GM21528 (cell line): Measurements from ENCODE around the gene PCSK5.
"Not testable (repeated sequence)": the region's sequence is repeated elsewhere in the genome, so short reads cannot be mapped to it uniquely, and the experiment has no call there.

Experiments used
- ATAC-seq: cut with Tn5 transposase; IDR thresholded peaks from one replicate; pipeline ENCODE4 v1.9.1; 2021; ENCODE audit warnings: mild to moderate bottlenecking, moderate library complexity; ENCODE audit not compliant: unreplicated experiment, low FRiP score

Gene PCSK5

DNA sequence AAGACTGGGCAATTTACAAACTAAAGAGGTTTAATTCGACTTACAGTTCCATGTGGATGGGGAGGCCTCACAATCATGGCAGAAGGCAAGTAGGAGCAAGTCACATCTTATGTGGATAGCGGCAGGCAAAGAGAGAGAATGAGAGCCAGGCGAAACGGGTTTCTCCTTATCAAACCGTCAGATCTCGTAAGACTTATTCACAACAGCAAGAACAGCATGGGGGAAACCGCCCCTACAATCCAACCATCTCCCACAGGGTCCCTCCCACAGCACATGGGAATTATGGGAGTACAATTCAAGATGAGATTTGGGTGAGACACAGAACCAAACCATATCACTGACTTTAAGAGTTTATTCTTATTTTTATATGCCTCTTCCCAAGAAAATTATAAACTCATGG, 443.5 kb downstream of the PCSK5 start:
- ATAC-seq = no peak

- no peak for ATAC-seq
Observed at GRCh38 chr9:76336027-76336426, 445.6 kb downstream of the PCSK5 start.

DNA sequence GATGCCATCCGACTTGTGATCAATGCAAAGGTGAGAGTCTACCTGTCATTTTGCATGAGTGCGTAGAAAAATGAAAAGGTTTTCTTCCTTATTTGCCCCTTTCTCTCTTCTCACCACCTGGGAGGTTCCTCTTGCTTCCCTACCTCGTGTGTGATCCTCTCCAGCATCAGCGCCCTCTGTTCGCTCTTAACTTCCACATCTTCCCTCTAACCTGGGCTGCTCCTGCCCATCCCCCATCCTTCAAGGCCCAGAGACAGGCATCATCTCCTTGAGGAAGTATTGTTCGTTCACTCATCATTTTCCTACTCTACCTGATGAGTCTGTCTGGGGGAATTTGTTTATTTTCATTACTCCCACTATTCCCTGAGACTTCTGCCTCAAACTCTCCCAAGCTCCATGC, 447.9 kb downstream of the PCSK5 start:
- ATAC-seq = no peak

- no peak for ATAC-seq
Observed at GRCh38 chr9:76341616-76342015, 451.1 kb downstream of the PCSK5 start.

GRCh38 chr9:76342201-76342600, 451.7 kb downstream of the PCSK5 start:
- no peak for ATAC-seq

GRCh38 chr9:76342858-76343257, 452.4 kb downstream of the PCSK5 start:
- ATAC-seq = no peak

DNA sequence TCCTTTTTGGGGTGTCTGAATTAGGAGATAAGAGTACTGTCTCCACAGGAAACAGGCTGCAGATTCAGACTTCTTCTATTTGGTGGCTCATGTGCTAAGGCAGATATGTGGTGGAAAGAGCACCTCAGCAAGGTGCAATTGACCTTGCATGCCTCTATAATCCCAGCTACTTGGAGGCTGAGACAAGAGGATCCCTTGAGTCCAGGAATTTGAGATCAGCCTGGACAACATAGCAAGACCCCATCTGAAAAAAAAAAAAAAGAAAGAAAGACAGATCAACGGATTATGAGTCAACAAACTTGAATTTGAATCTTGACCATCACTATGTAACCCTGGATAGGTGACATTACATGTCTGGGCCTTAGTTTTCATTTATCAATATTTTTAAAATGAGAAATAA, 459.4 kb downstream of the PCSK5 start:
- no peak for ATAC-seq

DNA sequence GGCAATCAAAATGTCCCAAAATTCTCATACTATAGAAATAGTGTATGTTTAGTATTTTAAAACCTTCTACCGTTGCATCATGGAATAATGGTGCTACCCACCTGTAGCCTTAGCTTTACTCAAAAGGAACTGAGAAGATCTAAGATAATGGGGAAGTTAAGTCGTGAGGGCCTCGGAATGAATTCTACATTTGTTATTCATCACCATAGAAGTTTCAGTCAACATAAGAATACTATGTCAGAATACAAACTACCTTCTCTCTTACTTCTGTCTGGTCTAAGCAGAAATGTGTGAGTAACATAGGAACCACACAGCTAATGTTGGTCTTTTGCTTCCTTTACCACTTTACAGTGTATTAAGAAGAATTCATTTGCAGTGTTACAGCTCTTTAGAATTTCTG, 460.5 kb downstream of the PCSK5 start:
- ATAC-seq = no peak

DNA sequence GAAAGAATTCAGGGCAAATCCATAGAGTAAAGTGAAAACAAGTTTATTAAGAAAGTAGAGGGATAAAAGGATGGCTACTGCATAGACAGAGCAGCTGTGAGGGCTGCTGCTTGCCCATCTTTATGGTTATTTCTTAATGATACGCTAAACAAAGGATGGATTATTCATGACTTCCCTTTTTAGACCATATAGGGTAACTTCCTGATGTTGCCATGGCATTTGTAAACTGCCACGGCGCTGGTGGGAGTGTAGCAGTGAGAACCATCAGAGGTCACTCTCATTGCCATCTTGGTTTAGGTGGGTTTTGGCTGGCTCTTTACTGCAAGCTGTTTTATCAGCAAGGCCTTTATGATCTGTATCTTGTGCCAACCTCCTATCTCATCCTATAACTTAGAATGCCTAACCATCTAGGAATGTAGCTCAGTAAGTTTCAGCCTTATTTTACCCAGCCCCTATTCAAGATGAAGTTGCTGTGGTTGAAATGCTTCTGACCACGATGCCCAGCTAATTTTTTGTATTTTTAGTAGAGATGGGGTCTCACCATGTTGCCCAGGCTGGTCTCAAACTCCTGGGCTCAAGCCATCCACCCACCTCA, 461.6 kb downstream of the PCSK5 start:
- ATAC-seq = no peak

GRCh38 chr9:76353280-76353679, 462.8 kb downstream of the PCSK5 start:
- no peak for ATAC-seq

DNA sequence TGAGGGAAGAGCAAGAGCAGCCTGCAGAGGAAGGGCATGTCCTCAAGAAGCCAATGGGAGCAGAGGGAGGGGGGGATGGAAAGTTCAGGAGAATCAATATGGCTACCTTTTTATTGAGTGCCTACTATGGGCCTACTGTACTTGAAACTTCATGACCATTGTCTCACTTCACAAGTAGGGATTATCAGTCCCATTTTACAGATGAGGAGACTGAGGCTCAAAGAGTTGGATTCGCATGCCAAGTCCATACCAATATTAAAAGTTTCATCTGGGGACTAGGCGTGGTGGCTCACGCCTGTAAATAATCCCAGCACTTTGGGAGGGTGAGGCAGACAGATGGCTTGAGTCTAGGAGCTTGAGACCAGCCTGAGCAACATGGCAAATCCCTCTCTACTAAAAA, 463.7 kb downstream of the PCSK5 start:
- no peak for ATAC-seq

DNA sequence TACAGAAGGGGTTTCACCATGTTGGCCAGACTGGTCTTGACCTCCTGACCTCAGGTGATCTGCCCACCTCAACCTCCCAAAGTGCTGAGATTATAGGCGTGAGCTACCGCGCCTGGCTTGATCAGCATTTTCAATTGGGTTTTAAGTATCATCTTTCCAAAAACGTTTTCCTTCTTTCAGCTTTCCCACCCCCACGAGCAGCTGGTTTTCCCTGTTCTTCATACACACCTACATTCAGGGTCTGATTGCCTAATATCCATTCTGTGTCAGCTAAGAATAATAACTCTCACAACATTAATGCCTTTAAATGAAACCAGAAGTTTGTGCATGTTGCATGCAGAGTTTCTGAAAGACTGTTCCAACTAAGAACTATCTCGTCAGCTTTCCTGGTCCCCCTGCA, 465.4 kb downstream of the PCSK5 start:
- no peak for ATAC-seq

DNA sequence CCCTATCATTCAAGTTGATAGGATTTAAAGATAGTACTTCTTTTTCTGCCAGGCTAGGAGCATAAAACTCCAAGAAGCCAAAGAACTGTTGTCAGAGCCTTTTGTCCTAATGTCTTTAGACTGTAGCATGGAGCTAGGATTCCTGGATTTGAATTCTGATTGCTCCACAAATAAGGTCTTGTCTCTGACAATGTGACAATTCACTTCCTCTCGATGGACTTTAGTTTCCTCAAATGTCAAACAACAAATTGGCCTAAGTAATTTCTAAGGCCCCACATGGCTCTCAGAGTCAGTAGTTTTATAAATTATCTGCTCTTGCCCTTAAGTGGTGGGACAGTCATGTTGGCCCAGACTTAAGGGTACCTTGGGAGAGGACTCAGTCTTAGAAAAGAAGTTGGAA, 467.1 kb downstream of the PCSK5 start:
- no peak for ATAC-seq

GRCh38 chr9:76358628-76359280, 468.3 kb downstream of the PCSK5 start:
- no peak for ATAC-seq

DNA sequence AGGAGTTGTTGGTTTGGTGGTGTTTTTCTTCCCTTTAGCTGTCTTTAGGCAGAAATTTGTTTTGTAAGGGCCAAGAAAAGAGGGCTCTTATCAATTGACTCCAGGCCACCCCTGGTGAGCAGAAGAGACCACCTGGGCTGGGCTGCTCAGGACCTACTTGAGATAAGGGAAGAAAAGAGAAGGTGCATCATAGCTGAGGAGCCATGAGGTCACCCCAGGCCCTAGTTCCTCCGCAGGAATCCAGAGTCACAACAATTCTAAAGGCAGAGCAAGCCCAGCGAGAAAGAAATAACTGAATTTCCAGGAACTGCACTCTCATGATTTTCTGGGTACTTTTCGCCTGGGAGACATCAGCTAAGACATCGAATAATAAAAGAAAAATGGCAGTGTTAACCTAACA, 468.9 kb downstream of the PCSK5 start:
- no peak for ATAC-seq

DNA sequence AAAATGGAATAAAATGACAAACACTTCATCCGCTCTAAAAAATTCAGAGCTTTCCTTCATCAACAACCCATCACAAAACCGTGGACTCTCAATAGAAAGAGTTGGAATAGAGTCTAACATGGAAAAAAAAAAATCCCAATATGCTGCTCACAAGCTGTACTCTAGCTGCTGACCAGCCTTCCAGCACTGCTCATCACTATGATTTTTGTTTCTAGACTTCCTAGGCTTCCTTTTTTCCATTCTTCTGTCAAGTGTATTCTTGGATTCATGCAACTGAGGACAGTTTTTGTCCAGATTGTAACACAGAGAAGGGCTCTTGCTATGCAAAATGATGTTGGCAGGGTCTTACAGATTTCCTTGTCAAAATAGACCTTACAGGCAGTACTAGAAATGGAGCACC, 469.3 kb downstream of the PCSK5 start:
- no peak for ATAC-seq

DNA sequence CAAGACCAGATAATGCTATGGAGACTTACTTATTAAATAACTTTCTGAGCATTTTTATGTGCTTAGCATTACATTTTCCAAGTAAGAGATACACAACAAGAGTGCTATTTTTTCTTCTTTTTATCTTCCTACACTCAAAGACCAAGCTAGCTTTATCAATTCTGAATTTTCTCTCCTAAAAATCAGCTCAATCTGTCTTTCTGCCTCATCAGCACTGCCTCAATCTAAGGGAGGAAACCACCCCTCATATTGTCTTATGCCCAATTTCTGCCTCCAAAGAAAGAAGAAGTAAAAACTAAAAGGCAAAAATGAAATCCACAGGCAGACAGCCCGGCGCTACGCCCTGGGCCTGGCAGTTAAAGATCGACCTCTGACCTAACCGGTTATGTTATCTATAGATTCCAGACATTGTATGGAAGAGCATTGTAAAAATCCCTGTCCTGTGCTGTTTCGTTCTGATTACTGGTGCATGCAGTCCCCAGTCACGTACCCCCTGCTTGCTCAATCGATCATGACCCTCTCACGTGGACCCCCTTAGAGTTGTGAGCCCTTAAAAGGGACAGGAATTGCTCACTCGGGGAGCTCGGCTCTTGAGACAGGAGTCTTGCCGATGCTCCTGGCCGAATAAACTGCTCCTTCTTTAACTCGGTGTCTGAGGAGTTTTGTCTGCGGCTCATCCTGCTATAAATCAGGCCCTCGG, 472.0 kb downstream of the PCSK5 start:
- not testable (repeated sequence) for ATAC-seq

DNA sequence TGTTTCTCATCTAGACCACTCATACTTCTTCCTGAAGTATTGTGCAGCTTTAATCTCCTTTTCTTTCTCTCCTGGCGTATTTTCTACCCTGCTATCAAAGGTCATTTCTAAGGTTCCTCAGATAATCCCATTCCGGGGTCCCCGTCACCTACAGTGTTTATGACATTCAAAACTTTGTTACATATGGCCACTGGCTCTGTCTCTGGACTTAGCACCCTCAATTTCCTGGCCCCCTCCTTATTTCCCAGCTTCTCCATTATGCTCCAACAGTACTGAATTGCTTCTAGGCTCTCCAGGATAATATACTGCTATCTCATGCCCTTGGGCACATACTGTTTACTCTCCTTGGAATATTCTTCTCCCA, 472.5 kb downstream of the PCSK5 start:
- ATAC-seq = no peak

DNA sequence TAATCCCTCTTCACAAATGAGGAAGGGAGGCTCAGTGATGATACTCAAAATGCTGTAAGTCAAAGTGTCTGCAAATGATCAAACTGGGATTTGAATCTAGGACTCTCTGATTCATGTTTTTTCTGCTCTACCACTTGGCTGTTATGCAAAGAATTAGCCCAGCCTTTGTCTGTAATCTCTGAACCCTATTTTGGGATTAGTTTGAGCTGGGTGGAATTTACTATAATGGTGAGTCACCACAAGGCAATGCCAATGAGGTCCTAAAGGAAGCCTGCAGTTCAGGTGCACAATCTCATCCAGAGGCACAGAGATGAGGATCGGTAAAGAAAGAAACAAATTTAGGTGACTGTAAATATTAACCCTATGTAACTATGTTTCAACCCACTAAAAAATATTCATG, 474.6 kb downstream of the PCSK5 start:
- no peak for ATAC-seq

GRCh38 chr9:76366275-76366674, 475.8 kb downstream of the PCSK5 start:
- ATAC-seq = no peak

DNA sequence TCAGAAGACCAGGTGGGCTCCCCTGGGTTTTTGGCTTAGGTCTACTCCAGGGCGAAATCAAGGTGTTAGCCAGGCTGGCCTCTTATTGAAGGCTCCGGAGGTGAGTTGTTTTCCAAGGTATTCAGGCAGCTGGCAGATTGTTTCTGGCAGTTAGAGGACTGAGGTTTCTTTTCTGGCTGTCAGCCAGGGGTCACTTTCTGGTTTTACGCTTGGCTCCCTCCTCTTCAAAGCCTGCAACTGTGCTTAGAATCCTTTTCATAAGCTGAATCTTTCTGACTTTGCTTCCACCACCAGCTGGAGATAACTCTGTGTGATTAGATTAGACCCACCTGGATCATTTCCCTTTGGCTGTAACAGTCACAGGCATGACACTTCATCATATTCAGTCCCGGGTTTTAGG, 479.1 kb downstream of the PCSK5 start:
- no peak for ATAC-seq

- ATAC-seq = no peak
Observed at GRCh38 chr9:76370396-76371023, 480.0 kb downstream of the PCSK5 start.
